ENCODE measurements around the gene CHCHD3.

The CHCHD3 gene

GRCh38 chr7:132766660-132767059, 315.2 kb downstream of the CHCHD3 start:
- DNase-seq = no peak

DNA sequence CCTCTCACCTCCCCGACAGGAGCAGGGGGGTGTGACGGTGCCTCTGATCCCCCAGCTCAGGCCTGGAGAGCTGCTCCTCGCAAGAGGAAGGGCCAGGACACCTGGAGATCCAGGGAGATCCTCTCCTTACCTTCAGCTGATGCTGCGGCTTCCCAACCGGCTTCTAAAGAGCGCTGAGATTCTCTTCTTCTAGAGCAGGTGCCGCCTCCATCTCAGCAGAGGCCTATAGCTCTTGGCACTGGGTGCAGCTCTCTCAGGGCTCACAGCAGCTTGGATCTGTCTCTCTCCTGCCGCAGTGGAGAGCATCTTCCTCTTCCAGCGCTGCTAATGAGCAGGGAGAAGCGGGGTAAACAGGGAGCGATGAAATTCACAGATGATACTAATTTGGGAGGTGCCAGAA, 316.0 kb downstream of the CHCHD3 start:
- no peak for DNase-seq

DNA sequence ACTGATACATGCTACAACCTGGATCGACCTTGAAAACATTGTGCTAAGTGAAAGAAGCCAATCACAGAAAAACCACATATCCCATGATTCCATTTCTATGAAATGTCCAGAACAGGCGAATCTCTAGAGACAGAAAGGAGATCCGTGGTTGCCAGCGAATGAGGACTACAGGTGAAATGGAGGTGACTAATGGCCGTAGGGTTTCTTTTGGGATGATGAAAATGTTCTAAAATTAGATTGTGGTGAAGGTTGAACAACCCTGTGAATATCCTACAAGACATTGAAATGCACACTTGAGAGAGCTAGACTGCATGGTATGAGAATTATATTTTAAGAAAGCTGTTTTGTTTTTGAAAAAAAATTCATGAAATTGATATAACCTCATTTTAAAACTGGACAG, 317.1 kb downstream of the CHCHD3 start:
- no peak for DNase-seq

- DNase-seq = no peak
Observed at GRCh38 chr7:132760866-132761265, 321.0 kb downstream of the CHCHD3 start.

DNA sequence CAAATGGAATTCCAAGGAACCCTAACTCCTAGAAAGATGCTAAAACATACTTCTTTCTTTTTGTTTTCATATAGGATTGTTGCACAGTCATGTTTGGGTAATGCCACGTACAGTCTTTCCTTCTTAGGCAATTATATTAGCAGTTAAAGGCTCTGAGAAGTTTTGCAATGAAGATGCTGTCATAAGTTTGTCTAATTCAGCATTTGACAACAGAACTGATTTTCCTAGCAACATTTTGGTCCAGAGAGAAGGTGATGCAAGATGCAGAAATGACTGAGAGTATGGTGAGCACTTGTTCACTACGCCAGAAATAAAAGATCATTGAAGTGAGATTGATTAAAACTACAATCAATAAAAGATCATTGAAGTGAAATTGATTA, 321.7 kb downstream of the CHCHD3 start:
- peak in 3 of 4 experiments; percentile 19 to 52 (median 49) for DNase-seq

GRCh38 chr7:132759482-132760243, 322.2 kb downstream of the CHCHD3 start:
- DNase-seq = no peak

GRCh38 chr7:132758986-132759385, 322.9 kb downstream of the CHCHD3 start:
- peak; percentile 8 to 60 (median 42) for DNase-seq

DNA sequence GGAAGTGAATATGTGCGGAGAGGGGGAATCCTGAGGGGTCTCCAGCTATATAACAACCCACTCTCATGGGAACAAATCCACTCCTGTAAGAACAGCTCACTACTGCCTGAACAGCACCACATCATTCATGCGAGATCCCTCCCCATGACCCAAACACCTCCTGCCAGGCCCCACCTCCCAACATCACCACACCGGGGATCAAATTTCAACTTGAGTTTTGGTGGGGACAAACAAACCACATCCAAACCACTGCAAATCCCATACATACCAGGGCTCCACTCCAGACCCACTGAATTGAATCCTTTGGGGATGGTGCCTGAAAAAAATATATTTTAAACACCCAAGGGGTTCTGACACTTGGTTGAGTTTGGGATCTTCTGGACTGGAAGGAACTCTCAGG, 324.1 kb downstream of the CHCHD3 start:
- no peak for DNase-seq

DNA sequence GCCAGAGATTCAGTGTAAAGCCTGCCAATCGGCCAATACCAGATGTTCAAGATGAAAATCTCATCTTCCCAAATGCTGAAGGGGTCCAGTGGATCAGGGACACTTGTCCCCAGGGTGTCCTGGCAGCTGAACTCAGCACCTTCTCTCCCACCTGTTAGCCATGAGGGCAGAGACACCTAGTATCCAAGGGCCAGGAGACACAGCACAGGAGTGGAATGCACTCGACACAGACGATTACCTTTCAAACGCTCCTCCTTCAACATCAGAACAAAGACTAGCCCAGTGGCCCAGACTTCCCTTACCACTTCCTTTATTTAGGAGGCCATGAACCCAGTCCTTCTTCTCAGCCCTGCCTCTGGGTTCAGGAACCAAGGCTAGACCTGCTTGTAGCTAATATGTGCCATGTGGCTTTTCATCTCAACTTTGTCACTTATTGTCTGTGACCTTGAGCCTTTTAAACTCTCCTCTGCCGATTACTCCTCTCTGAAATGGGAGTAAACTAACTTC, 325.4 kb downstream of the CHCHD3 start:
- peak in 1 of 4 experiments; percentile 11 for DNase-seq

GRCh38 chr7:132755538-132756483, 326.1 kb downstream of the CHCHD3 start:
- DNase-seq = no peak

DNA sequence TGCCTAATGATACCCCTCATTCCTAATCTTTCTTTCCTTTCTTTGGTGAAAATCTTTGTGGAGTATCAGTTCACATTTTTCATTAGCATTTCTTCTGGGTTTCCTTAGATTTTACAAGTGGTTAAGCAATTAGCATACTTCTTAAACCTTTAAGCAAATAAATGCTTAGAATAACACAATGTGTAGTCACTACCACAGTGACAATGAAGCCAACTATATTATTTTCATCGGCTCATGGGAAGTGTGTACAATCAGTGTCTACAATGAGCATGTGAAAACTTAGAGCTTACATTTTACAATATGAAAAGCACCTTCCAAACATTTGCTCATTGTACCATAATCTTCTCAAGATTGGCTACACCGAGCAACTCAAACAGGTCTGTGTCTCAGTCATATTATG, 329.5 kb downstream of the CHCHD3 start:
- no peak for DNase-seq

DNA sequence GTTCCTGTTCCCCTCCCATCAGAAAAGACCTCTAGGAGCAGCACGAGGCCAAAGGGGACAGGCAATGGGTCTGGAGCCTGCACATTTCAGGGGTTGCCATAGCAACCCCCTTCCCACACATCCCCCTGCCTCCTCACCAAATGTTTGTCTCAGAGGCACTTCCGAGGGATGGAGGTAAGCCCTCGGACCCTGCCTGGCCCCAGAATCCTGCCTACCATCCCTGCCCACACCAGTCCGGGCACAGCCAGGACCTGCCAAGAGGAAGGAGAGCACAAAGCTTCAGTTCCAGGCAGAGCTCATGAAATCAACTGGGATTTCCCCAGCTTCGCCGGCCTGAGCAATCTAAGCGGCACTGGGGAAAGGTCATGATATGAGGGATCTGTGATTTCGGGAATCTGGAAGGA, 330.6 kb downstream of the CHCHD3 start:
- no peak for DNase-seq

DNA sequence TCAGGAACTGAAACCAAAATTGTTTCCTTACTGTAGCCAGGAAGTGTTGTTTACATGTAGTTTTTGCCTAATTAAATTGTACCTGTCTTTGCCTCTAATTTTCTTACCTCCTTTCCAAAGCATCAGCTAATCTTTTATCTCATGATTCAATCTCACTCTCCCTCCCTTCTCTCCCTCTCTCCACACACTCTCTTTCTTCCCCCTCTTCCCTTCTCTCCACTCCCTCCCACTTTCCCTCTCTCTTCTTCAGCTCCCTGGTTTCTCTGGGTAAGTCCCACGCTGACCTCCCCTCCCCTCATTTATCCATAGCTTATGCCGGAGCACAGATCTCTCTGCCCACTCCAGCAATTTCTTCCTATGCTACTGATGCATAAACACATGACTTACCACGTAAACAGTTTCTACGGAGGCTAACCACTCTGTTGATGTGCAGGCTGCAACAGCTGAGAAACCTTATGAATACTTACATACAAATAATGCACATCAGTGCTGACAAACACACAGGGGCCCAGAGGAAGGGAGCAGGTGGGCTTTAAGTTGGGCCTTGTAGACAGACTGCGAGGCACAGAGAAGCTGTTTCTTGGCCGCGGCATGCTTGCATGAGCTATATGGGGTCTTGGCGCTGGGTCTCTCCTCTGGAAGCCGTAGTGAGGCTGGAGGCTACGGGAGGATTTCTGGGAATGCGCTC, 331.2 kb downstream of the CHCHD3 start:
- DNase-seq = no peak

DNA sequence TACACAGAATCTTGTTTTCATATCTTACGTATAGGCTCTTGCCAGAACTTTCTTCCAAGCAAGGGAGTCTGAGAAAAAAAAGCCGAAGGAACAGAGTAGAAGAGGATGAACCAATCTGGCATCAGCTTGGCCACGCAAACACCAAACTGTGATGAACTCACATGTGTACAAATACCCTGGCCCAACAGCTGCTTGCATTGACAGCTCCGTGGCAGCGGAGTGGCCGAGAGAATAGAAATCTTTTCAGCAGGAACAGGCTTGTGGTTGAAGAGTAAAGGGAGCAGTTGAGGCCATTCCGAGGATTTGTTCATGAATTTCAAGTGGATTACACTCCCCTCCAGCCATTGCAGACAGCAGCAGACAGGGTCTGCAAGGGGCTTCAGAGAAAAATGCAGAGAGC, 331.8 kb downstream of the CHCHD3 start:
- DNase-seq = no peak

DNA sequence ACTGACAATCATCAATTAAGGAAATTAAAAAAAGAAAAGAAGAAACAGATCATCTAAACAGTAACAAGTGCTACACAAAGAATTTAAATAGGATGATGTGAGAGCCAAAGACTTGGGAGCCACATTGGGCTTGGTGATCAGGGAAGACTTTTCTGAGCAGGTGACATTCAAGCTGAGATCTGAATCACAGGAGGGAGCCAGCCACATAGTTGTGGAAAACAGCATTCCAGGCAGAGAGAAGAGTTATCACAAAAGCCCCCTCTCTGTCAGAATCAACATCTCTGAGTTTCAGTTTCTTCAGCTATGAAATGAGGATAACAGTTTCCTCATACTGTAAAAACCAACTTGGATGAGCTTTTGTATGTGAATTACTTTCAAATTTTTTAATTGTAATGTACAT, 336.4 kb downstream of the CHCHD3 start:
- no peak for DNase-seq

DNA sequence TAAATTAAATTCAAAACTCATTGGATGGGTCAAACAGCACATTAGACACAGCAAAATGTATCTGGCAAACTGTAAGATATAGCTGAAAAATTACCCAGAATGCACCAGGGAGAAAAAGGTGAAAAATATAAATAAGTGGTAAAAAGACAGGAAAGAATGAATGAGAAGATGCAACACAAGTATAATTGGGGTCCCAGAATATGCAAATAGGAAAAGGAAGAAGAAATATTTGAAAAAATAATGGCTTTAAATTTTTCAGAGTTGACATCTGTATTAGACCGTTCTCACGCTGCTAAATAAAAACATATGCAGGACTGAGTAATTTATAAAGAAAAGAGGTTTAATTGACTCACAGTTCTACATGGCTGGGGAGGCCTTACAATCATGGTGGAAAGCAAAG, 337.9 kb downstream of the CHCHD3 start:
- no peak for DNase-seq

- no peak for DNase-seq
Observed at GRCh38 chr7:132742189-132742612, 339.7 kb downstream of the CHCHD3 start.

DNA sequence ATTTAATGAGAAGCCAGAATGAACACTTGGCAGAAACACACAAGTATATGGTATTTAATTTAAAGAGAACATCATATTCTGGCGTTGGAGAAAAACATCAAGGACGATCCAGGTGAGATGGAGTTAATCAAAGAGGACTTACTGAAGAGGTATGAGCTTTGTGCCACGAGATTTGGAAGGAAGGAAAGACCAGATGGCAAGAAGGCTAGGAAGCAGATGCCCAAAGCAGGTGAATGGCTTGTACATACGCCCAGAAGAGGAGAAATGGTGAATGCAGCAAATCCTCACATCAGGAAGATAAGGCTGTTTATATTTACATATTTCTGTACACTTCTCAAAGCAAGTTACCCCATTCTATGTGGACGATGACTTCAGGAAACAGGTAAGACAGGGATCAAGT, 341.7 kb downstream of the CHCHD3 start:
- DNase-seq = no peak

- peak in 3 of 4 experiments; percentile 12 to 29 (median 20) for DNase-seq
Observed at GRCh38 chr7:132739271-132739955, 342.5 kb downstream of the CHCHD3 start.

DNA sequence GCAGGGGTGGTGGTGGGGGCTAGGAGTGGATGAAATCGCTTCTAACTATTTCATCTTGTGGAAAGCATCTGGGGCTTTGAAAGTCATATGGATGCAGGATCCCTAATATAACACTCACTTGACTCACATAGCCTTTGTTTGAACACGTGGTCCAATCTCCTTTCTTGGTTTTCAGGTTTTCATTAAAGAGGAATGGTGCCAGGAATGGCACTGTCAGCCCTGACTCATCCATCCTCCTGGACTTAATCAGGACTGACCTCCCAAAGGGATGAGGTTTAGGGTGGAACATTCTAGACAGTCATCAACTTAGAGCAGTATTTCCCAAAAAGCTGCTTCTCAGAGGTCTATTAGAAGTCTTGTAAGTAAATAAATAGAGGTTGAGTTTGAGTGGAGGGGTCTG, 343.6 kb downstream of the CHCHD3 start:
- no peak for DNase-seq

GRCh38 chr7:132735476-132735875, 346.4 kb downstream of the CHCHD3 start:
- no peak for DNase-seq

All from suppressor macrophage (primary cell).